GM18508 (cell line): ENCODE results near the gene SSUH2.
"Not testable (repeated sequence)": the region's sequence is repeated elsewhere in the genome, so short reads cannot be mapped to it uniquely, and the experiment has no call there.

ENCODE experiments used
- ATAC-seq: cut with Tn5 transposase; IDR thresholded peaks from one replicate; pipeline ENCODE4 v1.9.1; 2021; ENCODE audit warnings: moderate number of reproducible peaks; ENCODE audit not compliant: insufficient read depth, unreplicated experiment

Gene SSUH2

DNA sequence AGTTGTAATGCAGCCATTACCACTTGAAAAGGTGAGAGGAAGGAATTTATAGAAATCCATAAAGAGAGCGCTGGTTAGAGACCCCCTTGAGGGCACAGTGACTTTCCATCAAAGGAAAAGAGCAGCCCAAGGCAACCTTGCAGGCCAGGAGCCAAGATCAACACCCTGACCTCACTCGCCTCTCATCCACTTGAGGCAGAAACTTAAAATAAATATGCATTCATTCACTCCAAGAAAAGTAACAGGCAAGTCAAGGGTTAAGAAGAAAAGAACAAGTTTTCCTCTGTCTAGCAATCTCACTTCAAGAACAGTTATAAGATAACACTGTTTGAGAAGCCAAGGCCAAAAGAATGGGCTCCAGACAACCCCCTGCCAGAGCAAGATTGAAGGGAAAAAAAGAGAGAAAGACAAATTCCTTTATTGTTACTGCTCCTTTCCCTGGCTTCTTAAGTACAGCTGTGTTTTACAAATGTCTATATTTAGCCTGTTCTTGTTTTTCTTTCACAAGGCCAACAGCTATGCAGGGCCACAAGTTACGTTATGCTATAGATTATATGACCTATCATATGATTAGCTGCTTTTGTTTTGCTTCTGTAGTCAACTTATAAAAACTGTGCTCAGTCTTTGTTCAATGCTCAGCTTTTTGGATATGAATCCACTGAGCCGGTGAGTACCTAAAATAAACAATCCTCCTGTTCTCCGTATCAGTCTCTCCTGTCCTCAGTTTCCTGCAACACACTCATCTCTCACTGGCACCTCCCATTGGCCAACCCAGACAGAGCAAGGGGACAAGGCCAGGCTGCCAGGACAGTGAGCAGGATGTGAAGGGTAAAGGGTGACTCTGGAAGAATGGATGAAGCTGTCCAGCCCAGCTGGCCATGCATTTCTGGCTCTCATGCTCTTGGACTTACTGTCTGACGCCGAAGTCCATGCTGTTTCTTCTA is 15.8 kb upstream of the SSUH2 start:
- no peak for ATAC-seq

GRCh38 chr3:8659242-8659641 is 14.6 kb upstream of the SSUH2 start:
- no peak for ATAC-seq

DNA sequence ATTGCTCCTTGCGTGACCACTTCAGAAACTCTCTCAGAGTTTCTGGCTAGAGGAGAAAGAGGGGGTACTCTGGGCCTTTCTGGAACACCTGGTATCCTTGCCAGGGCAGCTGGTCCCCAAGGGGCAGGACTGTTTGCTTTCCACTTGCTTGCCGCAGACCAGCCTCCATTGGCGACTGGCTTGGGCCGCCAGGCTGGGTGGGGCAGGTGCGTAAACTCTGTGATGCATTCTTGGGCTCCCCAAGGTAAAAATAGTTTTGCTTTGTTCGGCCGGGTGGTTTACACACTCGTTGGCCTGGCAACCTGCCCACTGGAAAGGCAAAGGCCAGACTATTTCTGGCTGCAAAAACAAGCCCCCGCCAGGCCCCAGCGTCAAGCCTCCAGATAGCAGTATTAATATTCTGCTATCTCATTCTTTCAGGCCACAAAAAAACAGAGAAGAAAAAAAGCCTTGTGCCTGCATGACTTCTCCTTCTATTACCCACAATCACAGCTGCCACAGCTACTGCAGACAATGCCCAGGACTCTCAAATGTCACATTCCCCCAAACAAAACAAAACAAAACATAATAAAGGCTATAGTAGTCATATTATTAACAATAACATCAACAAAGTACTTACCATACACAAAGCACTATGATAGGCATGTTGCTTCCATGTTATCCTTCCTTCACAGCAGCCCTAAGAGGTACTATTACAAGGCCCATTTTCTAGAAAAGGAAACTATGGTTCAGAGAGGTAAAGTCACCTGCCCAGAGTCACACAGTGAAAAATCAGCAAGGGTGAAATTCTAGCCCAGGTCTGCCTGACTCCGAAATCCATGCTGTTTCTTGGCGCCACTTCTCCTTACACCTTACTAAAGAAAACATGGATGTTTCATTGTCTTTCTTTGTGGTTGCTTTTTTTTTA is 14.0 kb upstream of the SSUH2 start:
- ATAC-seq = peak; percentile 71

DNA sequence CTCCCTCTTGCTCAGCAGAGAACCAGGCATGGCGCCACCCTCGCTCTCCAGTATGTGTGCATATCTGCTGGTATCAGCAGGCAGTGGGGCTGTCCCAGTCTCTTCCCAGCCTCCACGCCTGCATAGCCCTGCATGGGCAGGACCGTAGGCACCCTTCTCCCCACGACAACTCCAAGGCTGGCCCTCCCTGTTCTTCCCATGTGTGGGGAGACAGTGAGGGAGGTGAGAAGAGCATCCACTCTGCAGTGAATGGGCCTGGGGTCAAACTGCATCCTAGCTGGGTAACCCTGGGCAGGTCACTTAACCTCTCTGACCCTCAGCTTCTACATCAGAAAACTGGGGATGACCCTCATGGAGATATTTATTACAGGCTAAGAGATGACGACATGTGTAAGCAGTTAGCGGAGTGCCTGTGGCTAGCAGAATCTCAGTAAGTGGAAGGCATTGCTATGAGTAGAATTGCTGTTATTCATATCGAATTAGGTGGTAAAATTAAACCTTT is 13.3 kb upstream of the SSUH2 start:
- peak; percentile 33 for ATAC-seq

- no peak for ATAC-seq
These were observed 11.6 kb upstream of the SSUH2 start for GRCh38 chr3:8656240-8656639.

- ATAC-seq = no peak
These were observed 10.8 kb upstream of the SSUH2 start for GRCh38 chr3:8655387-8655835.

DNA sequence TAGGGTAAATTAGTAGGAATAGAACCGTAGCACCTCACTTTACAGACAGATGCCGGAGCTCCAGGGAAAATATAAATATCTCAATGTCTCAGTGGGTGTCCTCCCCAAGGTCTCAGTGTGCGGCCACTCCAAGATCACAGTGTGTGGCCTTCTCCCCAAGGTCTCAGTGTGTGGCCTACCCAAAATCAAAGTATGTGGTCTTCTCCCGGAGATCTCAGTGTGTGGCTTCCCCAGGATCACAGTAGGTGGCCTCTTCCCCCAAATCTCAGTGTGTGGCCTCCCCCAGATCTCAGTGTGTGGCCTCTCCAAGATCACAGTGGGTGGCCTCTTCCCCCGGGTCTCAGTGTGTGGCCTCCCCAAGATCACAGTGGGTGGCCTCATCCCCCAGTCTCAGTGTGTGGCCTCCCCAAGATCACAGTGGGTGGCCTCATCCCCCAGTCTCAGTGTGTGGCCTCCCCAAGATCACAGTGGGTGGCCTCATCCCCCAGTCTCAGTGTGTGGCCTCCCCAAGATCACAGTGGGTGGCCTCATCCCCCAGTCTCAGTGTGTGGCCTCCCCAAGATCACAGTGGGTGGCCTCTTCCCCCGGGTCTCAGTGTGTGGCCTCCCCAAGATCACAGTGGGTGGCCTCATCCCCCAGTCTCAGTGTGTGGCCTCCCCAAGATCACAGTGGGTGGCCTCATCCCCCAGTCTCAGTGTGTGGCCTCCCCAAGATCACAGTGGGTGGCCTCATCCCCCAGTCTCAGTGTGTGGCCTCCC is 10.2 kb upstream of the SSUH2 start:
- ATAC-seq = not testable (repeated sequence)

GRCh38 chr3:8653800-8654408 is 9.3 kb upstream of the SSUH2 start:
- no peak for ATAC-seq

DNA sequence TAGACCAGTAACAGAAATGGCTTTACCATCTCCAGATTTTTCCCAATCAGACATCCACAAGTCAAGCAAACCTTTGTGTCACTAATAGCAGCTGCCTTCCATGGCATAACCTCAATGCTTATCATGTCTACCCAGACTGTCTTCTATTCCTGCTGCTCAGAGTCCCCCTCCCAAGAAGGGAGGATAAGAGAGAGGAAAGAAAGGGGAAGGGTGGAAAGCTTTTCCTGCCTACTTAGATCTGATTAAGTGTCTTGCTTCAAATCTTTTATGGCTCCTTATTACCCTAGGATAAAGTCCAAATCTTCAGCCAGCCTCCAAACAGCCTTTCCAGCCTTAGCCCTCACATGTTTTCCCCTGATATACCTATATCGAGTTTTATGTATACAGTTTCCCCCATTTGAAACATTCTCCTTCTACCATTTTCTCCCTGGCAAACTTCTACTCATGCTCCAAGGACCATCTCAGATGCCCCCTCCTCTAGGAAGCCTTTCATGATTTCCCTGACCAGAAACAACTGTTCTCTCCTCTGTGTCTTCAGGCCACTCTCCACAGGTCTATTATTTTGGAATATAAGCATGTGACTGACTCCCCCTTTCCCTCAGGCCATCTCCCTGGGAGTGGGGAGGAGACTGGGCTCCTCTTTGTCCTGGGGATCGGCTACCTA is 7.9 kb upstream of the SSUH2 start:
- no peak for ATAC-seq

DNA sequence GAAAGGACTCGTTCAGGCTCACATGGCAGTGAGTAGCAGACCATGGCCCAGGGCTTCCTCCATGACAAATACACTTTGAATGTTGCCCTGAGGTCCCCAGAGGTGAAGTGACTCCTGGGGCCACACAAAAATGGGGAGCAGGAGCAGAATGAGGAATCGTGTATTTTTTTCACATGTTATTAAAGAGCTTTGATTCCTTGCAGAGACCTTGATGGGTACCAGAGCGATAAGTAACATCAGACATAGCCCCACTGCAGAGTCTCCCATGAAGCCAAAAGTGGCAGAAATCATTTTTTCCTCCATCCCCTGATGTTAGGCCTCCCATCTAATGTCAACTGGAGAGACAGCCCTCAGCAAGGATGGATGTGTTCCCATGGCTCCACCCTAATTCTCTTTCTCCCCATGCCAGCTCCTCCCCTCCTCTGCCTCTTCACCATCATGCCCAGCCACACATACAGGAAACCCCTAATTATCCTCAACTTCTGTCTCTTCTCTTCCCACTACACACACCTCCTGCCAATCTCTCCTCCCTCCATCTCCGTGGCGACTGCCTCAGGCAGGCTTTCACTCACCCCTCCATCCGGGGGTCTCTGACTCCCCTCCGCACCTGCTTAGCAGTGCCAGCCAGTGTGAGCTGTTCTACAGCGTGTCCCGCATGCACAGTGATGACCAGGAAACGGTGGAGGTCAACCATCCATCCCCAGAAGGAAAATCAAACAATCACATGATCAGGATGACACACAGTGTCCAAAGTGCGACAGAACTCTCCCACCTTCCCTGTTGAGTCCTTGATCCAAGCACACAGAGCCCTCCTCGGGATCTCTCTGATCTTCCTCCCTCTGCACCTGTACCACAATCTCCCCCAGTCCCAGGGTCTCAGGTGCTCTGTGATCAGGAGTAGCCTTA is 7.1 kb upstream of the SSUH2 start:
- no peak for ATAC-seq

DNA sequence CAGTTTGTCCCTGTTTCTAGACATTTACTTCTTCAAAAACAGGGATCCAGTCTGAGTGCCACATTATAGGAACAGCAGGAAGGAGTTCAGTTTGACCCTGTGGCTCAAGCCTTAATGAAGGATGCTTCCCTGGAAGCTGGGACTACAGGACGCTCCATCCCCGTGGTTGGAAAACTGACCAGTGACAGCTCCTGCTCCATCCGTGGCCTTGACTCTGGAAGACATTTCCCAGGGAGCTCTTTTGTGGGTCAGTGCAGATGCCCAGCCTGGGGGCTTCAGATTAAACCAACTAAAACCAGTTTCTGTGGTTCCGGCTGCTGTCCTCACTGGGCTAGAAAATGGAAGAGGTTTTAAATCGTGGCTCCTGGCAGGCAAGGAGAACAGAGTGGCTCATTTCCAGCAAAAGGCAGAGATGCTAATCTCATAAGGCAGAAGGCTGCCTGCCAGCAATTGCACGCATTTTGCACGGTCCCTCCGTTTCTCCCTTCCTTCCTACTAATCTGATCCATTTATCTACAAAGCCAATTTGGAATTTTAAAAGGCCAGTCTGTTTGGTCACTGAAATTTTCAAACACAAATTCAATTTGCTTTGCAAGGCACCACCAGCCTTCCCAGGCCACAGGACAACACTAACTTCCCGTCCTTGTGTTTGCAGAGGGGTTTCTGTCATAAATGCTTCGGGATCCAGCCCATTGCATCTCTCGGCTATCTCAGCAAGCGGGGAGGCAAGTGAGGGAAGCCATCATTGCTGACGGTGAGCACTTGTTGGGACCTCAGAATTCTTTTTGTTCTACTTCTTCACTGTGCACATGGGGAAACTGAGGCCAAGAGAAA is 6.2 kb upstream of the SSUH2 start:
- no peak for ATAC-seq

- ATAC-seq = no peak
These were observed 5.2 kb upstream of the SSUH2 start for GRCh38 chr3:8649757-8650156.

- no peak for ATAC-seq
These were observed 4.5 kb upstream of the SSUH2 start for GRCh38 chr3:8648909-8649741.

DNA sequence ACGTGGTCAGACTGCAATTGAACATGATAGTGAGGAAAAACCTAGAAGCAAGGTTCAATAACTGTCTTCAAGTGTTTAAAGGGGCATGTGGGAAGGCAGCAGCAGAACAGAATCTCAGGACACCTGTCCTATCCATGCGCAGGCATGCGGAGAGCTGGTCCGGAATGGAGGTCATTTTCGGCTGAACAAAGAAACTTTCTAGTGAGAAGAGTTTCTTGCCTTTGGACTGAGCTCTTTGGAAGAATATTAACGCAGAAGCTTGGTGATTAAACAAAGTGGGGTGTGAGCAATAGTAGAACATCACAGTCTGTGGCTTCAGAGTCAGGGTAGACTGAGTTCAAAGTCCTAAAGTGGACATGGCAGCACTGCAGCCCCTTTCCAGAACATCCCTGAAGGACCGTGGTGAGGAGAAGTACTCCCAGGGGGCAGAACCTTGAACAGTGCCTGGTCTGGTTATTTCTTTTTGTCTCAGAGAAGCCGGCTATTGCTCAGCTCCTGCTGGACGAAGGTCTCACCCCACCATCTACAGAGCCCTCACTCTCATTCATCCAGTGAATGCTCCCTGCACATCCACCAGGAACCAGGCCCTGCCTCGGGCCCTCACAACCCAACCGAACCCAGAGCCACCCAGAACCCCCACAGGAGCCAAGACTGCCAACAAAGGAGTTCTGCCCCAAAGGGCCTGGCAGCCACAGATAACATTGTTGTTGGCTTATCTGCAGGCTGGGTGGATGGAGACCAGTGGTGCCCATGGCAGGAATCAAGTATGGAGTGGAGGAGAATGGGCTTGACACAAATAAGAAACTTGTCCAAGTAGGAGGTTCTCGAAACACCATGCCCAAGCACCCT is 2.8 kb upstream of the SSUH2 start:
- ATAC-seq = no peak

- no peak for ATAC-seq
These were observed 1.8 kb upstream of the SSUH2 start for GRCh38 chr3:8646313-8646938.
